Measurements from ENCODE around the gene CFAP52. TPM values are rescaled to one million over a fixed set of nuclear protein-coding genes. Genes with fewer than 3 reads are reported as not detected.
"Not testable (repeated sequence)": the region's sequence is repeated elsewhere in the genome, so short reads cannot be mapped to it uniquely, and the experiment has no call there.

The CFAP52 gene
- polyA plus RNA-seq, 3 donors: not detected

DNA sequence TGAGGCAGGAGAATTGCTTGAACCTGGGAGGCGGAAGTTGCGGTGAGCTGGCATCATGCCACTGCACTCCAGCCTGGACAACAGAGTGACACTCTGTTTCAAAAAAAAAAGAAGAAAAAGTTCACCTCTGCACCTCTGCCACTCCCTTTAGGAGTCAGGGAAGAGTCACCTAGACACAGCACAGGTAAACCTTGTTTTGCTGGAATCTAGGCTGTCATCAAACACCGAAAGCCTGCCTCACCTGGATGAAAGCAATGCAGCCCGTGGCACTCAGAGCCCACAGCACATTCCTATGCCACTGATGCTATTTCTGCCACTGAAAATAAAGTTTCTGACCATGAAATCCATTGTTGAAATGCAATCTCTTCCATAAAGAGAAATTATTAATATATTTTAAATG is 22.2 kb downstream of the CFAP52 start:
- no peaks in the 10 kb centered on the region for H3K4me1 ChIP-seq (ENCODE audit: control insufficient read depth in 1 of 2, insufficient read depth in 2 of 2, low read length in 2 of 2)
- H3K27ac ChIP-seq (ENCODE audit: low read depth in 1 of 2, low read length in 2 of 2): no peak overlapping the region
- Mint-ChIP-seq H3K27ac (no peak overlapping the region), H3K9me3 (peaks cover 0 to 2% (median 0%) of the 10 kb centered on the region in 7 donors), H3K4me1 (no peaks in the 10 kb centered on the region), H3K4me3 (no peak overlapping the region), H3K27me3 (ENCODE audit: low read depth in 3 of 3) (peaks cover 5 to 10% (median 6%) of the 10 kb centered on the region in 3 donors), H3K36me3 (no peaks in the 10 kb centered on the region)
- H3K36me3 ChIP-seq (replicated peaks in 1 of 2; ENCODE audit: control insufficient read depth in 1 of 2, insufficient read depth in 2 of 2, low read length in 2 of 2): no peaks in the 10 kb centered on the region
- WGBS (ENCODE audit: insufficient coverage): 100% methylated on average over 1 of the region's 4 CpGs
- TF ChIP-seq, protein P1, sequence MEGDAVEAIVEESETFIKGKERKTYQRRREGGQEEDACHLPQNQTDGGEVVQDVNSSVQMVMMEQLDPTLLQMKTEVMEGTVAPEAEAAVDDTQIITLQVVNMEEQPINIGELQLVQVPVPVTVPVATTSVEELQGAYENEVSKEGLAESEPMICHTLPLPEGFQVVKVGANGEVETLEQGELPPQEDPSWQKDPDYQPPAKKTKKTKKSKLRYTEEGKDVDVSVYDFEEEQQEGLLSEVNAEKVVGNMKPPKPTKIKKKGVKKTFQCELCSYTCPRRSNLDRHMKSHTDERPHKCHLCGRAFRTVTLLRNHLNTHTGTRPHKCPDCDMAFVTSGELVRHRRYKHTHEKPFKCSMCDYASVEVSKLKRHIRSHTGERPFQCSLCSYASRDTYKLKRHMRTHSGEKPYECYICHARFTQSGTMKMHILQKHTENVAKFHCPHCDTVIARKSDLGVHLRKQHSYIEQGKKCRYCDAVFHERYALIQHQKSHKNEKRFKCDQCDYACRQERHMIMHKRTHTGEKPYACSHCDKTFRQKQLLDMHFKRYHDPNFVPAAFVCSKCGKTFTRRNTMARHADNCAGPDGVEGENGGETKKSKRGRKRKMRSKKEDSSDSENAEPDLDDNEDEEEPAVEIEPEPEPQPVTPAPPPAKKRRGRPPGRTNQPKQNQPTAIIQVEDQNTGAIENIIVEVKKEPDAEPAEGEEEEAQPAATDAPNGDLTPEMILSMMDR (IDR thresholded peaks at IDR 0.05): no peak
- H2AFZ ChIP-seq (ENCODE audit: insufficient read depth, low read depth, low read length, poor library complexity, severe bottlenecking): no peak overlapping the region
- no peaks in the 10 kb centered on the region for H3K9me3 ChIP-seq (replicated peaks in 1 of 2; ENCODE audit: control insufficient read depth in 1 of 2, insufficient read depth in 1 of 2, low read length in 2 of 2)
- H3K4me3 ChIP-seq (replicated peaks in 1 of 3; ENCODE audit: low read depth in 2 of 3, low read length in 3 of 3): no peak overlapping the region
- H3K9ac ChIP-seq (ENCODE audit: insufficient read depth, low read length, poor library complexity, severe bottlenecking): no peak overlapping the region
- no peaks in the 10 kb centered on the region for H4K20me1 ChIP-seq (ENCODE audit: insufficient read depth, low read length)
- H3K4me2 ChIP-seq (replicated peaks; ENCODE audit: extremely low read depth, low read length, poor library complexity, severe bottlenecking): no peak overlapping the region
- DNase-seq: no peak
- intact Hi-C loops (cut with micrococcal nuclease): no loop called here
- no peaks in the 10 kb centered on the region for H3K79me2 ChIP-seq (ENCODE audit: insufficient read depth, low read length)
- no peaks in the 10 kb centered on the region for H3K27me3 ChIP-seq (ENCODE audit: control insufficient read depth in 2 of 2, insufficient read depth in 2 of 2, low read length in 2 of 2)

DNA sequence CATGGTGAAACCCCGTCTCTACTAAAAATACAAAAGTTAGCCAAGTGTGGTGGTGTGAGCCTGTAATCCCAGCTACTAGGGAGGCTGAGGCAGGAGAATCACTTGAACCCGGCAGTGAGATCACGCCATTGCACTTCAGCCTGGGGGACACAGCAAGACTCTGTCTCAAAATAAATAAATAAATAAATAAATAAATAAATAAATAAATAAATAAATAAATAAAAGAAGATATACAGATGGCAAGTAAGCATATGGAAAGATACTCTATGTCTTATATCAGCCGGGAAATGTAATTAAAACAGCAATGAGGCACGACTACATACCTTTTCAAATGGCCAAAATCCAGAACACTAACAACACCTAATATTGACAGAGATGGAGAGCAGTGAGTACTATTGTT is 28.1 kb downstream of the CFAP52 start:
- H3K79me2 ChIP-seq (ENCODE audit: insufficient read depth, low read length); H3K4me2 ChIP-seq (replicated peaks; ENCODE audit: extremely low read depth, low read length, poor library complexity, severe bottlenecking); H3K4me3 ChIP-seq (replicated peaks in 1 of 3; ENCODE audit: low read depth in 2 of 3, low read length in 3 of 3); H3K9me3 Mint-ChIP-seq; H3K4me1 ChIP-seq (ENCODE audit: control insufficient read depth in 1 of 2, insufficient read depth in 2 of 2, low read length in 2 of 2); H3K27me3 ChIP-seq (ENCODE audit: control insufficient read depth in 2 of 2, insufficient read depth in 2 of 2, low read length in 2 of 2); H4K20me1 ChIP-seq (ENCODE audit: insufficient read depth, low read length); intact Hi-C loops (cut with micrococcal nuclease); H2AFZ ChIP-seq (ENCODE audit: insufficient read depth, low read depth, low read length, poor library complexity, severe bottlenecking); H3K9me3 ChIP-seq (replicated peaks in 1 of 2; ENCODE audit: control insufficient read depth in 1 of 2, insufficient read depth in 1 of 2, low read length in 2 of 2); H3K36me3 ChIP-seq (replicated peaks in 1 of 2; ENCODE audit: control insufficient read depth in 1 of 2, insufficient read depth in 2 of 2, low read length in 2 of 2); H3K4me1 Mint-ChIP-seq; H3K9ac ChIP-seq (ENCODE audit: insufficient read depth, low read length, poor library complexity, severe bottlenecking); H3K36me3 Mint-ChIP-seq; H3K27ac ChIP-seq (ENCODE audit: low read depth in 1 of 2, low read length in 2 of 2); DNase-seq; H3K4me3 Mint-ChIP-seq; H3K27ac Mint-ChIP-seq: not testable (repeated sequence)
- WGBS (ENCODE audit: insufficient coverage): no CpG with 5 or more reads among the region's 5 CpGs
- peaks cover 7 to 11% (median 8%) of the 10 kb centered on the region in 3 donors for H3K27me3 Mint-ChIP-seq (ENCODE audit: low read depth in 3 of 3)

All from CD14-positive monocyte (primary cell).